Uterus (tissue), 2 donors: ENCODE results near the gene KRT39.

Source experiments
- CTCF ChIP-seq, 4 experiments: fragments of 200-600 bp in 2 of 4; fragments of 450-650 bp in 2 of 4; sonication (generic) in 2 of 4; IDR thresholded peaks; one replicate each; pipeline ENCODE4 v1.5.1; 2016 to 2019; ENCODE audit warnings: antibody characterized with exemption in 4 of 4, mild to moderate bottlenecking in 2 of 4, moderate library complexity in 1 of 4
- POLR2A ChIP-seq, 2 donors: fragments of 450-650 bp; IDR thresholded peaks; one replicate each; pipeline ENCODE4 v1.6.1; 2016; ENCODE audit warnings: antibody characterized with exemption in 2 of 2, mild to moderate bottlenecking in 1 of 2, moderate library complexity in 1 of 2

GRCh38 chr17:40978575-40979151 is 11.9 kb upstream of the KRT39 start:
- TF ChIP-seq CTCF (IDR thresholded peaks at IDR 0.05) = no peak
- no peak for TF ChIP-seq POLR2A (IDR thresholded peaks at IDR 0.05)
